Thoracic aorta (tissue), 2 donors: ENCODE measurements around the gene ZNRF3. TPM values are rescaled to one million over a fixed set of nuclear protein-coding genes. Genes with fewer than 3 reads are reported as not detected.

Source experiments
- ATAC-seq: fragments of 150-250 bp; one replicate; pipeline ENCODE4 v1.8.0; 2017; ENCODE audit warnings: low read depth; ENCODE audit not compliant: insufficient number of reproducible peaks, low FRiP score
- DNase-seq: peaks from one replicate; pipeline ENCODE4 v3.0.0-alpha.2; 2020; ENCODE audit warnings: low spot score
- H3K27ac ChIP-seq, 2 donors: fragments of 200-600 bp; sonication (generic); 1 replicate in 1 of 2; 2 replicates in 1 of 2; pipeline ENCODE4 v1.5.1; 2016; ENCODE audit warnings: mild to moderate bottlenecking in 2 of 2, moderate library complexity in 2 of 2
- H3K27me3 ChIP-seq: fragments of 200-600 bp; sonication (generic); replicated peaks from 2 replicates; pipeline ENCODE4 v1.6.0; 2016; ENCODE audit warnings: mild to moderate bottlenecking; ENCODE audit not compliant: insufficient read depth
- H3K36me3 ChIP-seq: fragments of 200-600 bp; sonication (generic); one replicate; pipeline ENCODE4 v1.5.1; 2016
- H3K4me1 ChIP-seq, 2 donors: fragments of 200-600 bp; sonication (generic); 1 replicate in 1 of 2; 2 replicates in 1 of 2; pipeline versions ENCODE4 v1.5.1 to v1.6.0; 2016; ENCODE audit warnings: low read depth in 2 of 2, mild to moderate bottlenecking in 1 of 2; ENCODE audit not compliant: control insufficient read depth in 1 of 2
- H3K4me3 ChIP-seq: fragments of 200-600 bp; sonication (generic); 2 replicates; pipeline ENCODE4 v1.5.1; 2016; ENCODE audit warnings: mild to moderate bottlenecking
- H3K9me3 ChIP-seq: fragments of 200-600 bp; sonication (generic); 2 replicates; pipeline ENCODE4 v1.5.1; 2016
- CTCF ChIP-seq: fragments of 200-600 bp; sonication (generic); IDR thresholded peaks from one replicate; pipeline ENCODE4 v1.5.1; 2019; ENCODE audit warnings: antibody characterized with exemption
- total RNA-seq, 2 donors: library from RNA; depleted of rRNA; stranded (reverse); fragments of >200 nt; gene quantifications; one replicate each; pipeline versions ENCODE4 v1.1.0 to v1.2.3, GENCODE V29; 2016

Gene ZNRF3
- total RNA-seq, 2 donors from 2014 or later: 17.2 to 23.1 TPM

- H3K36me3 ChIP-seq: no peaks in the 10 kb centered on the region
- peak overlapping the region in 1 of 2 donors; percentile 65 for H3K27ac ChIP-seq
- H3K4me1 ChIP-seq: peaks cover 17 to 56% of the 10 kb centered on the region in 2 donors
- ATAC-seq (no peak), DNase-seq (no peak)
- H3K9me3 ChIP-seq: no peaks in the 10 kb centered on the region
- no peaks in the 10 kb centered on the region for H3K27me3 ChIP-seq
- no peak for TF ChIP-seq CTCF
- H3K4me3 ChIP-seq: peak overlapping the region; percentile 57
Observed at GRCh38 chr22:28978158-28978557, 94.8 kb downstream of the ZNRF3 start.

- H3K27ac ChIP-seq: peak overlapping the region in 1 of 2 donors; percentile 47
- H3K4me1 ChIP-seq: peaks cover 20 to 59% of the 10 kb centered on the region in 2 donors
- no peaks in the 10 kb centered on the region for H3K9me3 ChIP-seq
- DNase-seq: no peak
- no peak for TF ChIP-seq CTCF
- H3K27me3 ChIP-seq: no peaks in the 10 kb centered on the region
- no peaks in the 10 kb centered on the region for H3K36me3 ChIP-seq
- H3K4me3 ChIP-seq: no peak overlapping the region
- no peak for ATAC-seq
Observed at GRCh38 chr22:28978863-28979796, 95.8 kb downstream of the ZNRF3 start.

- Histone ChIP-seq H3K4me1 (peaks cover 20 to 59% of the 10 kb centered on the region in 2 donors), H3K27me3 (no peaks in the 10 kb centered on the region), H3K36me3 (no peaks in the 10 kb centered on the region), H3K9me3 (no peaks in the 10 kb centered on the region), H3K4me3 (no peak overlapping the region), H3K27ac (peak overlapping the region in 1 of 2 donors; percentile 47)
- no peak for ATAC-seq
- TF ChIP-seq CTCF: no peak
- no peak for DNase-seq
Observed at GRCh38 chr22:28980326-28980725, 97.0 kb downstream of the ZNRF3 start.

- H3K4me1 ChIP-seq: peaks cover 23 to 59% of the 10 kb centered on the region in 2 donors
- ATAC-seq (no peak), DNase-seq (no peak)
- no peak for TF ChIP-seq CTCF
- H3K27me3 ChIP-seq: no peaks in the 10 kb centered on the region
- no peaks in the 10 kb centered on the region for H3K36me3 ChIP-seq
- H3K4me3 ChIP-seq: no peak overlapping the region
- H3K27ac ChIP-seq: no peak overlapping the region
- no peaks in the 10 kb centered on the region for H3K9me3 ChIP-seq
Observed at GRCh38 chr22:28981818-28982499, 98.6 kb downstream of the ZNRF3 start.

GRCh38 chr22:28983190-28983589, 99.8 kb downstream of the ZNRF3 start:
- H3K27me3 ChIP-seq: no peaks in the 10 kb centered on the region
- TF ChIP-seq CTCF: no peak
- ATAC-seq (no peak), DNase-seq (no peak)
- no peaks in the 10 kb centered on the region for H3K36me3 ChIP-seq
- no peak overlapping the region for H3K4me3 ChIP-seq
- H3K9me3 ChIP-seq: no peaks in the 10 kb centered on the region
- peaks cover 31 to 59% of the 10 kb centered on the region in 2 donors for H3K4me1 ChIP-seq
- no peak overlapping the region for H3K27ac ChIP-seq
